Aorta (tissue), 5 donors: ENCODE data around the gene IPO11. TPM values are rescaled to one million over a fixed set of nuclear protein-coding genes. Genes with fewer than 3 reads are reported as not detected.
"Not testable (repeated sequence)": the region's sequence is repeated elsewhere in the genome, so short reads cannot be mapped to it uniquely, and the experiment has no call there.

ENCODE experiments used
- ATAC-seq: fragments of 200-7000 bp; cut with Tn5 transposase; one replicate; pipeline ENCODE4 v1.9.1; 2022; ENCODE audit warnings: moderate library complexity; ENCODE audit not compliant: low FRiP score
- DNase-seq, 2 donors: peaks; one replicate each; pipeline ENCODE4 v3.0.0-alpha.2; 2020
- H3K27ac ChIP-seq, 2 donors: one replicate each; pipeline ENCODE4 v1.5.1; 2013; ENCODE audit warnings: low read length in 2 of 2, mild to moderate bottlenecking in 2 of 2, moderate library complexity in 2 of 2, control low read depth in 1 of 2, inconsistent platforms in 1 of 2, low read depth in 1 of 2
- H3K27me3 ChIP-seq, 2 donors: one replicate each; pipeline ENCODE4 v1.6.1; 2013; ENCODE audit warnings: control low read depth in 1 of 2, low read length in 1 of 2, mild to moderate bottlenecking in 1 of 2, moderate library complexity in 1 of 2; ENCODE audit not compliant: insufficient read depth in 2 of 2, control insufficient read depth in 1 of 2
- H3K36me3 ChIP-seq, 2 donors: one replicate each; pipeline ENCODE4 v1.6.1; 2013; ENCODE audit warnings: control low read depth in 1 of 2, low read length in 1 of 2, mild to moderate bottlenecking in 1 of 2; ENCODE audit not compliant: insufficient read depth in 2 of 2, control insufficient read depth in 1 of 2
- H3K4me1 ChIP-seq, 2 donors: one replicate each; pipeline ENCODE4 v1.6.1; 2013; ENCODE audit warnings: low read length in 2 of 2, control low read depth in 1 of 2, mild to moderate bottlenecking in 1 of 2, moderate library complexity in 1 of 2; ENCODE audit not compliant: insufficient read depth in 2 of 2, control insufficient read depth in 1 of 2
- H3K4me3 ChIP-seq, 2 donors: one replicate each; pipeline ENCODE4 v1.5.1; 2013; ENCODE audit warnings: low read length in 2 of 2, control low read depth in 1 of 2, mild to moderate bottlenecking in 1 of 2
- H3K9me3 ChIP-seq: one replicate; pipeline ENCODE4 v1.6.1; 2013; ENCODE audit warnings: mild to moderate bottlenecking, low read length; ENCODE audit not compliant: control insufficient read depth
- WGBS, 2 donors: extraction: QIAGEN DNeasy Blood & Tissue Kit; methylation state at CpG; one replicate each; pipeline ENCODE4 v1.1.7; 2013; 5-methylcytosine and 5-hydroxymethylcytosine counted together
- intact Hi-C, 2 donors: fragments of 100-400 bp; cut with DNase I; formaldehyde crosslinking; loops; one replicate each; pipeline versions ENCODE4 v1.14.2 to v1.15.0; 2022
- polyA plus RNA-seq, 2 donors: library from polyadenylated mRNA; stranded (reverse); fragments of 200-250 nt; gene quantifications; one replicate each; pipeline ENCODE4 v1.2.3, GENCODE V29; 2013
- total RNA-seq, 2 donors: library from RNA; stranded (reverse); fragmentation: NEBNext Ultra II Directional; extraction: Animal tissue kit (Norgen Biotek cat#: 25700); gene quantifications; one replicate each; pipeline ENCODE4 v1.2.1, GENCODE V29; 2021
- donor health status: healthy with polysubstance abuse.
- donor health status: Bipolar disorder and iron deficiency.
- donor health status: DM: no; HTN: no; CAD: no.
- donor health status: DM: no; HTN: no; CAD: no.
- donor health status: DM: yes; HTN: yes; CAD: no.

IPO11 gene
- total and polyA plus RNA-seq, 4 donors, result 5.0 to 41.2 (median 16.0) TPM

GRCh38 chr5:62496876-62497275 is 84.3 kb downstream of the IPO11 start:
- ATAC-seq (no peak), DNase-seq (no peak)
- Histone ChIP-seq H3K4me1 (no peaks in the 10 kb centered on the region), H3K4me3 (no peak overlapping the region), H3K27ac (no peak overlapping the region), H3K36me3 (peaks cover 0 to 5% of the 10 kb centered on the region in 2 donors), H3K9me3 (no peaks in the 10 kb centered on the region), H3K27me3 (no peaks in the 10 kb centered on the region)
- intact Hi-C loops, result no loop called here
- WGBS, 2 donors, result 78 to 83% methylated on average over 7 of the region's 7 CpGs

- ATAC-seq, result no peak
- no peak overlapping the region for H3K4me3 ChIP-seq
These were observed 86.4 kb downstream of the IPO11 start for GRCh38 chr5:62498961-62499360.

GRCh38 chr5:62499756-62500155 is 87.2 kb downstream of the IPO11 start:
- no peaks in the 10 kb centered on the region for H3K4me1 ChIP-seq
- H3K9me3 ChIP-seq, result no peaks in the 10 kb centered on the region
- H3K4me3 ChIP-seq, result no peak overlapping the region
- peaks cover 0 to 5% of the 10 kb centered on the region in 2 donors for H3K36me3 ChIP-seq
- ATAC-seq (no peak), DNase-seq (no peak)
- intact Hi-C loops, result no loop called here
- H3K27ac ChIP-seq, result no peak overlapping the region
- 97% methylated on average over 4 of the region's 4 CpGs for WGBS, 2 donors
- no peaks in the 10 kb centered on the region for H3K27me3 ChIP-seq

More at GRCh38 chr5:62498961-62499360, 86.4 kb downstream of the IPO11 start:
- Histone ChIP-seq H3K36me3 (peaks cover 0 to 5% of the 10 kb centered on the region in 2 donors), H3K27me3 (no peaks in the 10 kb centered on the region), H3K9me3 (no peaks in the 10 kb centered on the region), H3K4me1 (no peaks in the 10 kb centered on the region), H3K27ac (no peak overlapping the region)
- intact Hi-C loops, result no loop called here
- 95 to 96% methylated on average over 9 of the region's 9 CpGs for whole genome bisulfite sequencing, 2 donors
- no peak for DNase-seq

GRCh38 chr5:62502456-62503101 is 90.0 kb downstream of the IPO11 start:
- ATAC-seq (no peak), DNase-seq (no peak)
- Histone ChIP-seq H3K27ac (no peak overlapping the region), H3K4me1 (no peaks in the 10 kb centered on the region), H3K36me3 (peaks cover 0 to 2% of the 10 kb centered on the region in 2 donors), H3K4me3 (no peak overlapping the region), H3K9me3 (no peaks in the 10 kb centered on the region), H3K27me3 (no peaks in the 10 kb centered on the region)
- 96 to 98% methylated on average over 10 of the region's 10 CpGs for WGBS, 2 donors
- intact Hi-C loops, result no loop called here

- H3K4me1 ChIP-seq, result no peaks in the 10 kb centered on the region
- no peak overlapping the region for H3K4me3 ChIP-seq
- no peaks in the 10 kb centered on the region for H3K9me3 ChIP-seq
- ATAC-seq (no peak), DNase-seq (no peak)
- H3K27ac ChIP-seq, result no peak overlapping the region
- H3K36me3 ChIP-seq, result no peaks in the 10 kb centered on the region
- H3K27me3 ChIP-seq, result no peaks in the 10 kb centered on the region
- intact Hi-C loops, result no loop called here
These were observed 91.6 kb downstream of the IPO11 start for GRCh38 chr5:62504129-62504528.

GRCh38 chr5:62506659-62507460 is 94.3 kb downstream of the IPO11 start:
- 79 to 92% methylated on average over 5 of the region's 5 CpGs for WGBS, 2 donors
- Histone ChIP-seq H3K36me3 (no peaks in the 10 kb centered on the region), H3K4me3 (no peak overlapping the region), H3K4me1 (no peaks in the 10 kb centered on the region), H3K27ac (no peak overlapping the region), H3K9me3 (no peaks in the 10 kb centered on the region), H3K27me3 (no peaks in the 10 kb centered on the region)
- intact Hi-C loops, result no loop called here
- DNase-seq, result no peak
- ATAC-seq, result no peak

GRCh38 chr5:62508760-62509159 is 96.2 kb downstream of the IPO11 start:
- WGBS, 2 donors, result 95% methylated on average over 5 of the region's 5 CpGs
- not testable (repeated sequence) for H3K36me3 ChIP-seq

GRCh38 chr5:62509806-62510205 is 97.2 kb downstream of the IPO11 start:
- H3K27ac ChIP-seq, result no peak overlapping the region
- no peaks in the 10 kb centered on the region for H3K4me1 ChIP-seq
- no peaks in the 10 kb centered on the region for H3K36me3 ChIP-seq
- DNase-seq, result no peak
- H3K27me3 ChIP-seq, result no peaks in the 10 kb centered on the region
- ATAC-seq, result no peak
- intact Hi-C loops, result no loop called here
- no peaks in the 10 kb centered on the region for H3K9me3 ChIP-seq
- WGBS, 2 donors, result 0 to 8% methylated on average over 1 of the region's 1 CpG
- no peak overlapping the region for H3K4me3 ChIP-seq

More at GRCh38 chr5:62508760-62509159, 96.2 kb downstream of the IPO11 start:
- H3K27me3 ChIP-seq, intact Hi-C loops, H3K4me3 ChIP-seq, H3K9me3 ChIP-seq, H3K4me1 ChIP-seq, H3K27ac ChIP-seq, ATAC-seq, DNase-seq: not testable (repeated sequence)

- H3K27me3 ChIP-seq, H3K27ac ChIP-seq, intact Hi-C loops, DNase-seq, H3K9me3 ChIP-seq, ATAC-seq, H3K4me1 ChIP-seq, H3K36me3 ChIP-seq, H3K4me3 ChIP-seq: not testable (repeated sequence)
- 95 to 99% methylated on average over 15 to 26 of the region's 28 CpGs for WGBS, 2 donors
These were observed 100.5 kb downstream of the IPO11 start for GRCh38 chr5:62513085-62513484.
